Transverse colon (tissue), 4 donors: ENCODE measurements around the gene AOC1.

Source experiments
- POLR2A ChIP-seq: fragments of 450-650 bp; IDR thresholded peaks from one replicate; pipeline ENCODE4 v1.6.1; 2016; ENCODE audit warnings: antibody characterized with exemption, mild to moderate bottlenecking, moderate library complexity
- POLR2AphosphoS5 ChIP-seq, 3 donors: sonication (generic); formaldehyde crosslinking; IDR thresholded peaks; one replicate each; pipeline ENCODE4 v1.6.1; 2016; ENCODE audit warnings: antibody characterized with exemption in 3 of 3
- TF ChIP-seq, protein P1 (sequence below), 5 experiments: fragments of 200-600 bp in 3 of 5; fragments of 450-650 bp in 2 of 5; sonication (generic) in 3 of 5; IDR thresholded peaks; 1 replicate in 2 of 5; 2 replicates in 3 of 5; pipeline ENCODE4 v1.5.1; 2016 to 2017; ENCODE audit warnings: antibody characterized with exemption in 5 of 5, inconsistent platforms in 3 of 5, mild to moderate bottlenecking in 2 of 5, moderate library complexity in 1 of 5

DNA sequence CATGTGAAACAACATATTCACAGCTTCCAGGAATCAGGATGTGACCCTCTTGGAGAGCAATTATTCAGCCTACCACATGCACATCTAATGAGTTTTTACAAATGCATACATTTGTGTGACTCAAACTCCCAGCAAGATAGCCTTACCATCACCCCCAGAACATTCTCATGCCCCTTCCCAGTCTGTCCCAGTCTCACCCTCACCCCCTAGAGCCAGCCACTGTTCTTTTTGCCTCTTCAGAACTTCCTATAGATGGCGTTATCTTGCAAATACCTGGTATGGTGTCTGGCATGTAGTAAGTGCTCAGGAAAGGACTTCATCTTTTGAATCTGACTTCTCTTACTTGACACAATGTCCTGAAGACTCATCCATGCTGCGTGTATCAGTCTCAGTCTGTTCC is 23.9 kb upstream of the AOC1 start:
- TF ChIP-seq POLR2A: no peak
- TF ChIP-seq, protein P1, sequence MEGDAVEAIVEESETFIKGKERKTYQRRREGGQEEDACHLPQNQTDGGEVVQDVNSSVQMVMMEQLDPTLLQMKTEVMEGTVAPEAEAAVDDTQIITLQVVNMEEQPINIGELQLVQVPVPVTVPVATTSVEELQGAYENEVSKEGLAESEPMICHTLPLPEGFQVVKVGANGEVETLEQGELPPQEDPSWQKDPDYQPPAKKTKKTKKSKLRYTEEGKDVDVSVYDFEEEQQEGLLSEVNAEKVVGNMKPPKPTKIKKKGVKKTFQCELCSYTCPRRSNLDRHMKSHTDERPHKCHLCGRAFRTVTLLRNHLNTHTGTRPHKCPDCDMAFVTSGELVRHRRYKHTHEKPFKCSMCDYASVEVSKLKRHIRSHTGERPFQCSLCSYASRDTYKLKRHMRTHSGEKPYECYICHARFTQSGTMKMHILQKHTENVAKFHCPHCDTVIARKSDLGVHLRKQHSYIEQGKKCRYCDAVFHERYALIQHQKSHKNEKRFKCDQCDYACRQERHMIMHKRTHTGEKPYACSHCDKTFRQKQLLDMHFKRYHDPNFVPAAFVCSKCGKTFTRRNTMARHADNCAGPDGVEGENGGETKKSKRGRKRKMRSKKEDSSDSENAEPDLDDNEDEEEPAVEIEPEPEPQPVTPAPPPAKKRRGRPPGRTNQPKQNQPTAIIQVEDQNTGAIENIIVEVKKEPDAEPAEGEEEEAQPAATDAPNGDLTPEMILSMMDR (IDR thresholded peaks at IDR 0.05): no peak
- no peak for TF ChIP-seq POLR2AphosphoS5 (IDR thresholded peaks at IDR 0.05)
